ENCODE measurements around the gene CLEC2L.

Gene CLEC2L

DNA sequence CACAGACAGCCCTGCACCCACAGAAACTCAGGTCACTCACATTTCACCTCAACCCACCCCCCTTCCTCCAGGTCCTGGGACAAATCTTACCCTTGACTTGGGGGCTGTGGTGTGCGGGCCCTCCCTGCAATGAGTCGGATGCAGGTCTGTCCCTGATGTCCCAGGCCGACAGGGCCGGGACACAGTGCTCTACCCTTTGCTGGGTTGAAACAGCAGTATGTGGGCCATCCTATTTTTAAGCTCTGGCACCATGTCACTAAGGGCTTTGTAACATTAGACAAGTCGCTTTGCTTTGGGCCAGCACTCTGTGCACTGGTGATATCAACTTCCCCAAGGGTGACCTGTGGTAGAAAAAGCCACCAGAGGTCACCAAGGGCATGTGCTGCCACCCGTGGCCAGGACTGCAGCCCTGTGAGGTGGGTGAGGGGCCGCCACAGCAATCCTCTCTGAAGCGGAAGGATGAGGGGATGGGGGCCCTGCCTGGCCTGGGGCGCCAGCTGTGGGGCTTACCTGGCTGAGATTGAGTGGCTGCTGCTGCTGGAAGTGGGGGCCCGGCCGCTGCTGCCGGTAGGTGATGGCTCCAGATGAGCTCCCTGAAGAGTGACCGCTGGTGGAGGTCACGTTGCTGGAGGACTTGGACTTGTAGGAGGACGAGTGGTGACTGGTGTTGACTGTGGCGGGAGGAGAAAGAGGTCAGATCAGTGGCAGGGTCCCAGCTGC is 51.3 kb downstream of the CLEC2L start:
- DNase-seq (ENCODE audit: low spot score) = no peak

DNA sequence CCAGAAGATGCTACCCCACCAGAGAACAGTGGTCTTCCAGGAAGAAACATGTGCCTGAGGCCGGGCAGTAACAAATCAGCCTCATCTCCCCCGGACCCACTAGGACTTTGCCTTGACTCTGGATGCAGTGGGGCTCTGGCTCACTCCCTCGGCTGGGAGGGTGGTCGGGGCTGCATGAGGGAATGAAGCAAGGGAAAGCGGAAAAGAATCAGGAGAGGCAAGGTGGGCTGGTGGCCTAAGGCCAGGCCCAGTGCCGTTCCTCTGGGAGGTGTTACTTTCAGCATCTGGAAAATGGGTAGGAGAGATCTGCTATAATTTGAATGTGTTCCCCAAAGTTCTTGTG is 51.8 kb downstream of the CLEC2L start:
- no peak for DNase-seq (ENCODE audit: low spot score)

DNA sequence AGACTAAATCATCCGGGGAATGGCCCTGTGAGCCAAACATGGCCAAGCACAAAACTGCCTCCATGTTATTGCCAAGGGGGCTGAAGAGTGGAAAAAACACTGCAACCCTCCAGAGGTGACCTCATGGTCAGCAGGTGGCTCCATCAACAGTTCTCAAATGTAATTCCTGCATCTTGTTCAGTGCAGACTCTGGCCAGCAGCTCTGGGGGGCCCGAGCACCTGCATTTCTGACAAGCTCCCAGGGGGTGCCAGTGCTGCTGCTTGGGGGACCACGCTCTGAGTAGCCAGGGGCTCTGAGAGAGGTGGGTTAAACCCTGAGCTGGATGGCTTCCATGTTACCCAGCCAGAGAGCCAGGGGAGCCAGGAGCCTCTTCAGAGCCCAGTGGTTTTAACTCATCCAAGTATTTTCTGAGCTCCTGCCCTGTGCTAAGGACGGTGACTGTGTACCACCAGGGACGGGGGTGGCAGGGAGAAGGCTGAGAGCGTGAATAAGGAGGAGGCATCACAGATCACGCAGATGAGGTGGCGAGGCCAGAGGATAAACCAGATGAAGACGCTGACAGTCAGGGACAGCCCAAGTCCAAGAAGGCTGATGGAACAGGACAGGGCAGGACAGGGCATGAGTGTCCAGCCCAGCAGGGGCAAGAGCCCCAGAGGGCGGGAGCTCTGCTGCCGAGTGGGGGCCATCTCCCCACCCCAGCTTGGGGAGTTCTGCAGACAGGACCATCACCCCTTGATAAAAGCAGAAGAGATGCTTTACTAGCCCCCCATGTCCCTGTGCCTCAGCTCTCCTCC is 52.9 kb downstream of the CLEC2L start:
- DNase-seq (ENCODE audit: low spot score) = no peak

DNA sequence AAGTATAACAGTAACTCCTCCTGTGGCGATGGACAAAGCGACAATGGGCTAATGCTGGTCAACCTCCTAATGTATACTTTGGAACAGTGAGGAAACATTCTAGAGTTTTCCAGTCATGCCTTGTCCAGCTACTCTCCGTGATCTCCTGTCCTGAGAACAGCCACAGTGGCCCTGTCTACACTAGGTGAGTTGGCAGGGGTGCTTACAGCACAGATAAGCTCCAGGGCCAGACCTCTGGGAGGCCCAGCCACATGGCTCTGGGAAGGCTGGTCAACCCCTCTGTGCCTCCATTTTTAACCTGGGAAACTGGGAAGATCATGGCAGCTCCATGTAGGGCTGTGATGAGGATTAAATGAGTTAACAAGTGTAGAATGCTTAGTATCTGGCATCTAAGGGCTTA is 57.0 kb downstream of the CLEC2L start:
- no peak for DNase-seq (ENCODE audit: low spot score)

DNA sequence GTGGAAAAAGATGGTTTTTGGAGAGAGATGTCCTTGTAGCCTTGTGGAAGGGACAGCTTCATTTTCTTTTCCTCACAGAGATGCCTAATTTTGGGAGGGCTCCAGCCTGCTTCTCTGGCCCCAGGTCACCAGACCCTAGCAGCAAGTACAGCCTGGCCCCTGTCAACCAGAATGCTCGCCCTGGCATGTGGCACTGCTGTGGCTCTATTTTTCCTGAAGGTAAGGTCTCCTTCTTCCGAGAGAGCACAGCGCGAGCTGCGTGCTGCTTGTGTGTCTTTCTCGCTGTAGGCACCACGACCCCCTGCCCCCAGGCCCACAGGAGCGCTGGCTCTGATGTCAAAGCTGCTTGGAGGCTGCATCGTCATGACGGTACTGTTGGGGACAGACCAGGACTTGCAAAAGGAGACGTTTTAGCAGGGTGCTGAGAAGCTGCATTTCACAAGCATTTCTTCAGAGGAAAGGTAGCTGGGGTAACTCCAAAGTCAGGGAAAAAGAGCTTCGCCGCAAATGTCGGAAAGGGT is 58.7 kb downstream of the CLEC2L start:
- DNase-seq (ENCODE audit: low spot score) = no peak

DNA sequence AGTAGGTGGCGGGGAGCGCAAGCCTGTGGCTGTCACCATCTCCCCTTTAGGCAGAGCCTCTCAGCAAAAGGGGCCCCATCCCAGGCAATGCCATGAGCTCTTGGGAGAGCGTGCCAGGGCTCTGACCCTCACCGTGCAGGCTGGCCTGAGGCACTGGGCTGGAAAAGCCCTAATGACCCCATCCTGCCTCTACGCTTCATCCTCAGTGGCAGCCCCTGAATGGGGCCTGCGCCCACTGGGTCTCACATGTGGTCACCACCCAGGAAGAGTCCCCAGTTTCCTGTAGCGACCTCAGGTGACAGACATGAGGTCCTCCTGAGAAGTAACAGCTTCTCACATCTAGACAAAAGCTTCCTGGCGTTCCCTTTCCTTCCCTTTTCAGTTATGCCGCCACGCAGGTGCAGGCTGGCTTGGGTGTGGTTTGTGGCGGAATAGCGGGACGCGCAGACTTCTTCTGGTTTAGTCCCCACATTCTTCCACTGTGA is 59.2 kb downstream of the CLEC2L start:
- DNase-seq (ENCODE audit: low spot score) = no peak

DNA sequence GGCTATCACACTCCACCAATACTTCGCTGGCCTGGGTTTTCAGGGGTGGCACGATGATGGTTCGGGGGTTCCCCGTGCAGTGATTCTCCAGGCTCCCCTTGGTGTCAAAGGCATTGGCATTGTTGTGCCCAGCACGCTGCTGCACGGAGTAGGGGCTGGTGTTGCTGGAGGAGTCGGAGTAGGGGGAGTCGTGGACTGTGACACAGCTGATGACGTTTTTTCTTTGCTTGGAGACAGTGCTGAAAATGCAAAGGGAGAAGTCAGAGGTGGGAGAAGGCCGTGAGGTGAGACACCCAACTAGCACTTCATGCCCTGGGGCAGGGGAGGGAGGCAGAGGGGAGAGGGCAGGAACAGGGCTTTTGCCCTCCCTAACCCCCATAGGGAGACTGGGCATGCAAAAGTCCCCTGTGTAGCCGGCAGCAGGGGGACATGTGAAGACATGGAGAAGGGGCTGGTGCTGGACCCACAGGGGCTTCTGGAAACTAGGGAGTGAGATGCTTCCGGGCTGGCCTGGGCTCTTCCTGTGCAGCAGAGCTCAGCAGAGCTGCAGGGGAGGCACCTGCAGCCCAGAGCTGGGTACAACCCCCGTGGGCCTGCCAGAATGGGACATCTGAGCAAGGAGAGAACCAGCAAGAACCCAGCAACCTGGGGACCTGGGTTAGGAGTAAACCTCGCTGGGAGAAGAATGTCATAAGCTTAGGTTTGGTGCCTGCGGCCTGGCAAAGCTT is 60.5 kb downstream of the CLEC2L start:
- no peak for DNase-seq (ENCODE audit: low spot score)

DNA sequence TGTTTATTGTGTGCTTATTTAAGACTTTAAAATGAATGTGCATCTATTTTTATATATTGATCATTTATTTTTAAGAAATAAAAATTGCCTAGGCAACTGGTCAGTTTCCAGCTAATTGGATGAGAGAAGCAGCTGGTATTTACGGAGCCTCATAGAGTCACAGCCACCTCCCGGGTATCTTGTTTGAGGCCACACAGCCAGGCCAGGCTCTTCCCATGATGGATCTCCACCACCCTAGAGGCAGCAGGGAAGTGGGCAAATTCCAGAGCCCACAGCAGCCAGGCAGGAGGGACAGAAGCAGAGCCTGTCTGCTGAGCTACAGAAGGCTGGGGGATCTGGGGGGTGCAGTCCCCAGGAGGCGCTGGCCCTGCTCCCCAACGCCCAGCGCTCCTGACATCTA is 61.6 kb downstream of the CLEC2L start:
- DNase-seq (ENCODE audit: low spot score) = no peak

DNA sequence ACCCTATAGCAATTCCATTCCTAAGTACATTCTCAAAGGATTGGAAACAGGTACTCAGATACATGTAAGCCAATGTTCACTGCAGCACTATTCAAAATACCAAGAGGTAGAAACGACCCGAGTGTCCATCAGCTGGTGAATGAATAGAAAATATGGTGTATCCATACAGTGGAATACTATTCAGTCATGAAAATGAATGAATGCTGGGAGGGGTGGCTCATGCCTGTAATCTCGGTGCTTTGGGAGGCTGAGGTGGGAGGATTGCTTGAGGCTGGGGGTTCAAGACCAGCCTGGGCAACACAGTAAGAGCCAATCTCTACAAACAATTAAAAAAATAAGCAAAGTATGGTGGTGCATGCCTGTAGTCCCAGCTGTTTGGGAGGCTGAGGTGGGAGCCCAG is 62.8 kb downstream of the CLEC2L start:
- no peak for DNase-seq (ENCODE audit: low spot score)

DNA sequence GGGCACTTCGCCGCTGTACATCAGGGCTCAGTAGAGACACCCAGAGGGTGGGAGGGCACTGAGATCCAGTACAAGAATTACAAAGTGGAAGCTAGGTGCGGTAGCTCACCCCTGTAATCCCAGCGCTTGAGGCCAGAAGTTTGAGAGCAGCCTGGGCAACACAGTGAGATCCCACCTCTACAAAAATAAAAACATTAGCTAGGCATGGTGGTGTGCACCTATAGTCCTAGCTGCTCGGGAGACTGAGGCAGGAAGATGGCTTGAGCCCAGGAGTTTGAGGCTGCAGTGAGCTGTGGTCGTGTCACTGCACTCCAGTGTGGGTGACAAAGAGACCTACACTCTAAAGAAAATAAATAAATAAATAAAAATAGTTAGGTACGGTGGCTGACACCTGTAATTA is 64.0 kb downstream of the CLEC2L start:
- DNase-seq (ENCODE audit: low spot score) = no peak

DNA sequence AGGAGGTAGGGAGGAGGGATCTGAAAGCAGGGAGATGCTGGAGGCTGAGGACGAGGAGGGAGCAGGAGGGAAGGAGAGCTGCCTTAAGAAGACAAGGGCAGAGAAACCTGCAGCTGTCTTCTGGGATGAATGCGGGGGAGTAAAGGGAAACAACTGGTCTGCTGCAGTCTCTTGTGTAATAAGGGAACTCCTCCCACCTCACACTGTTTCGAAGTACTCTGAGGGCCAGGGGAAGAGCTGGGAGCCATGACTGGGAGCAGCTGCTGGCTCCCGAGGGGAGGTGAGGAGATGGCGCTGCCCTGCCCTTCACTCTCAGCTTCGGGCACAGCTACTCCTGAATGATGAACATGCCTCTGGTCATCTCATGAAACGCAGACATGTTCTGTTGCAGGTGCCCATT is 65.1 kb downstream of the CLEC2L start:
- no peak for DNase-seq (ENCODE audit: low spot score)

DNA sequence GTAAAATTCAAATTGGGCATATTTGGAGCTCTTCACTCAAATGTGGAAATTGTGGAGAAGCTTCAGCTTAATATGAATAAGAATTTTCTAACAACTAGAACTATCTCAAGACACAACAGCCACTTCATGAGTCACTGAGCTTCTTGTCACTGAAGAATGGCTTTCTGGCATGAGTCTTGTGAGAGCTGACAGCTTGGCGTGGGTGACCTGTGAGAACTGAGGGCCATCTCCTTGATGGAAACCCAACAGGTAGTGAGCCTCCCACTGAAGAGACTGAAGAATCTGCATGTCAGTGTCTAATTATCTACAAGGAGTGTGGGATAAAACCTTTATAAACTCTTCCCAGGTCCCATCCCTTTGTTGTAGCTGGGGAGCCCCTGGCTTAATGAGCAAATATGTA is 66.0 kb downstream of the CLEC2L start:
- DNase-seq (ENCODE audit: low spot score) = no peak

DNA sequence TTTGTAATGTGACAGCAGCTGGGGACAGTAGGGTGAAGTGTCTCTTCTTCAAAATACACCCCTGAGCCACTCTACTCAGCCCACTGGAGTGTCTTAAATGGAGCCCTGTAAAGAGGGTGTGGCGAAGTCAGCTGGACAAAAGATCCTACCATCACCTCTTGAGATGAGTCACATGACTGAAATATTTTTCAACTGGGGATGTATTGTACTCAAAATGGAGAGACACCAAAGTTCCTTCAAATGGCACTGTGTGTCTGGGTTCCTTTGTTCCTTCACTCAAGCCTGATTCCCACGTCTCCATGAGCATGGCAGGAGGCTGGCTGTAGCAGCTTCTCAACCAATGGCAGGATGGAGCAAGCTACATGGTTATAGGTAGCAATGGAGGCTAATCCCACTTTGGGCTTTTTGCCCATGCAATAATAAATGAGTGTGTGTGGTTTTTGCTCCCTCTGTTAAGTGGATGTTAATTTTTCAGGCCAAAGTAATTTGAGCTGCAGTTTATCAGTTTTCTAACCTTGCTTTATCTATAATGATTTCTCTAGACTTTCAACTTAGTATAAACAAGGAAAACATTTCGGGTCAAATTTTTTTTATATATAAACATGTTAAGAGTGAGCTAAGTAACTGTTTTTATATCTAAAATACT is 68.2 kb downstream of the CLEC2L start:
- DNase-seq (ENCODE audit: low spot score) = no peak

DNA sequence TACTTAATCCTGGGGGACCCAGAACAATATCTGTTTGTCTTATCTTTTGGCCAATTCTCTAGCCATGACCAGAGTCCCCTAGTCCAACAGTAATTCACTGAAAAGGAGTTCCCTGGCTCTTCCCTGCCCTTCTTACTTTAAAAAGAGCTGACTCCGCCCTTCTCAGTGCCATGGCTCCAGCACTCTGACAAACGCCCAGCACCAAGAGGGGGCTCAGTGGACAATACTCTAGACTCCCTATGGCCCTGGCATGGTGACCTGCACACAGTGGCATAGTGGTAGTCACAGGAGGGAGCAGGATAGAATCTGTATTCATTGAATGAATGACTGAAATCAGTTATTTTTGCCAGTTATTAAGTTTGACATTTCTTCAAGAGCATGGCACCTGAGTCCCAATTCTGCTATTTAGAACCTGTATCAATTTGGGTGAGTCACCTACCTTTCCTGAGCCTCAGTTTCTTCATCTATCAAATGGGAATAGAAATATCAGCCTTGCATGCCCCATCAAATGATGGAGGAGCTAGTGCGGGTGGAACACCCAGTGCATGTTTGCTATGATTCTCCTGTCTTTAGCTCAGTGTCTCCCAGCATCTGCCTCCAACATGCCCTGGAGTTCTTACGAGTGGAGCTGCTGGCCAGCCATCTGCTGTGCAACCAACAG is 69.4 kb downstream of the CLEC2L start:
- no peak for DNase-seq (ENCODE audit: low spot score)

DNA sequence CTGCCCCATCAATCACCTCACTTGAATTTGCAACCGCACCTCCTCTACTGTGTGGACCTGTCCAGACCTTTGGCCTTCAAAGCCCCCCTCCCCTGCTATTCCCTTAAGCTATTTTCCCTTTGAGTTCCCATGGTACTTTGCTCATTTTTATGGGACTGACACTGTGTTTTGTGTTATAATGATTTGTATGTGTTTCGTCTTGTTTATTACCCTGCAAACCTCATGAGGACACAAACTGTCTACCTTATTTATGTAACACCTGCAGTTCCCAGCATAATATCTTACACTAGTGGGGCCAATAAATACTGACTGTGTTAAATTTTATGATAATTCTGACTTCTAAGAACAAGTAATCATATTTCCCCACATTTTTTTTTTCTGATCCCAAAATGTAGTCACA is 70.6 kb downstream of the CLEC2L start:
- no peak for DNase-seq (ENCODE audit: low spot score)

Measured in SK-N-DZ (cell line).